ENCODE data around the gene MIGA1. TPM values are rescaled to one million over a fixed set of nuclear protein-coding genes. Genes with fewer than 3 reads are reported as not detected.

Gene MIGA1
- polyA plus RNA-seq, 2 donors, result 1.0 to 1.9 TPM

- Histone ChIP-seq H3K27me3 (ENCODE audit: control insufficient read depth in 1 of 2, insufficient read depth in 2 of 2, low read length in 2 of 2) (no peaks in the 10 kb centered on the region), H3K4me3 (ENCODE audit: low read depth in 1 of 2, low read length in 2 of 2) (no peak overlapping the region), H3K27ac (ENCODE audit: low read depth in 2 of 2, low read length in 1 of 2) (no peak overlapping the region), H3K36me3 (ENCODE audit: control insufficient read depth in 2 of 2, insufficient read depth in 2 of 2, low read length in 1 of 2) (no peaks in the 10 kb centered on the region), H3K4me1 (ENCODE audit: control insufficient read depth in 2 of 2, insufficient read depth in 2 of 2, low read length in 1 of 2) (no peaks in the 10 kb centered on the region), H3K9me3 (ENCODE audit: control insufficient read depth in 2 of 2, insufficient read depth in 1 of 2, low read depth in 1 of 2, low read length in 1 of 2) (no peaks in the 10 kb centered on the region)
- 21 to 26% methylated on average over 2 of the region's 2 CpGs for WGBS, 2 donors
Measured at GRCh38 chr1:77834771-77835334, 55.4 kb downstream of the MIGA1 start.

- 33 to 59% methylated on average over 1 of the region's 1 CpG for WGBS, 2 donors
- H3K4me1 ChIP-seq (ENCODE audit: control insufficient read depth in 2 of 2, insufficient read depth in 2 of 2, low read length in 1 of 2), result no peaks in the 10 kb centered on the region
- H3K9me3 ChIP-seq (ENCODE audit: control insufficient read depth in 2 of 2, insufficient read depth in 1 of 2, low read depth in 1 of 2, low read length in 1 of 2), result no peaks in the 10 kb centered on the region
- H3K27ac ChIP-seq (ENCODE audit: low read depth in 2 of 2, low read length in 1 of 2), result no peak overlapping the region
- no peak overlapping the region for H3K4me3 ChIP-seq (ENCODE audit: low read depth in 1 of 2, low read length in 2 of 2)
- no peaks in the 10 kb centered on the region for H3K27me3 ChIP-seq (ENCODE audit: control insufficient read depth in 1 of 2, insufficient read depth in 2 of 2, low read length in 2 of 2)
- H3K36me3 ChIP-seq (ENCODE audit: control insufficient read depth in 2 of 2, insufficient read depth in 2 of 2, low read length in 1 of 2), result no peaks in the 10 kb centered on the region
Measured at GRCh38 chr1:77841574-77841973, 62.1 kb downstream of the MIGA1 start.

- H3K9me3 ChIP-seq (ENCODE audit: control insufficient read depth in 2 of 2, insufficient read depth in 1 of 2, low read depth in 1 of 2, low read length in 1 of 2), result no peaks in the 10 kb centered on the region
- no peak overlapping the region for H3K27ac ChIP-seq (ENCODE audit: low read depth in 2 of 2, low read length in 1 of 2)
- WGBS, 2 donors, result 98 to 100% methylated on average over 1 of the region's 1 CpG
- H3K4me3 ChIP-seq (ENCODE audit: low read depth in 1 of 2, low read length in 2 of 2), result no peak overlapping the region
- H3K4me1 ChIP-seq (ENCODE audit: control insufficient read depth in 2 of 2, insufficient read depth in 2 of 2, low read length in 1 of 2), result no peaks in the 10 kb centered on the region
- H3K27me3 ChIP-seq (ENCODE audit: control insufficient read depth in 1 of 2, insufficient read depth in 2 of 2, low read length in 2 of 2), result no peaks in the 10 kb centered on the region
- no peaks in the 10 kb centered on the region for H3K36me3 ChIP-seq (ENCODE audit: control insufficient read depth in 2 of 2, insufficient read depth in 2 of 2, low read length in 1 of 2)
Measured at GRCh38 chr1:77845951-77846350, 66.5 kb downstream of the MIGA1 start.

GRCh38 chr1:77846966-77847365, 67.5 kb downstream of the MIGA1 start:
- no peak overlapping the region for H3K4me3 ChIP-seq (ENCODE audit: low read depth in 1 of 2, low read length in 2 of 2)
- no peaks in the 10 kb centered on the region for H3K36me3 ChIP-seq (ENCODE audit: control insufficient read depth in 2 of 2, insufficient read depth in 2 of 2, low read length in 1 of 2)
- no peaks in the 10 kb centered on the region for H3K9me3 ChIP-seq (ENCODE audit: control insufficient read depth in 2 of 2, insufficient read depth in 1 of 2, low read depth in 1 of 2, low read length in 1 of 2)
- no peak overlapping the region for H3K27ac ChIP-seq (ENCODE audit: low read depth in 2 of 2, low read length in 1 of 2)
- no peaks in the 10 kb centered on the region for H3K4me1 ChIP-seq (ENCODE audit: control insufficient read depth in 2 of 2, insufficient read depth in 2 of 2, low read length in 1 of 2)
- no peaks in the 10 kb centered on the region for H3K27me3 ChIP-seq (ENCODE audit: control insufficient read depth in 1 of 2, insufficient read depth in 2 of 2, low read length in 2 of 2)
- WGBS, 2 donors, result 77 to 82% methylated on average over 3 of the region's 3 CpGs

GRCh38 chr1:77847621-77848080, 68.2 kb downstream of the MIGA1 start:
- Histone ChIP-seq H3K4me3 (ENCODE audit: low read depth in 1 of 2, low read length in 2 of 2) (no peak overlapping the region), H3K9me3 (ENCODE audit: control insufficient read depth in 2 of 2, insufficient read depth in 1 of 2, low read depth in 1 of 2, low read length in 1 of 2) (no peaks in the 10 kb centered on the region), H3K27ac (ENCODE audit: low read depth in 2 of 2, low read length in 1 of 2) (no peak overlapping the region), H3K4me1 (ENCODE audit: control insufficient read depth in 2 of 2, insufficient read depth in 2 of 2, low read length in 1 of 2) (no peaks in the 10 kb centered on the region), H3K36me3 (ENCODE audit: control insufficient read depth in 2 of 2, insufficient read depth in 2 of 2, low read length in 1 of 2) (no peaks in the 10 kb centered on the region), H3K27me3 (ENCODE audit: control insufficient read depth in 1 of 2, insufficient read depth in 2 of 2, low read length in 2 of 2) (no peaks in the 10 kb centered on the region)
- 80 to 82% methylated on average over 9 of the region's 9 CpGs for WGBS, 2 donors

- WGBS, 2 donors, result 95 to 100% methylated on average over 1 of the region's 1 CpG
- no peak overlapping the region for H3K4me3 ChIP-seq (ENCODE audit: low read depth in 1 of 2, low read length in 2 of 2)
- no peaks in the 10 kb centered on the region for H3K4me1 ChIP-seq (ENCODE audit: control insufficient read depth in 2 of 2, insufficient read depth in 2 of 2, low read length in 1 of 2)
- H3K27ac ChIP-seq (ENCODE audit: low read depth in 2 of 2, low read length in 1 of 2), result no peak overlapping the region
- no peaks in the 10 kb centered on the region for H3K27me3 ChIP-seq (ENCODE audit: control insufficient read depth in 1 of 2, insufficient read depth in 2 of 2, low read length in 2 of 2)
- H3K9me3 ChIP-seq (ENCODE audit: control insufficient read depth in 2 of 2, insufficient read depth in 1 of 2, low read depth in 1 of 2, low read length in 1 of 2), result no peaks in the 10 kb centered on the region
- H3K36me3 ChIP-seq (ENCODE audit: control insufficient read depth in 2 of 2, insufficient read depth in 2 of 2, low read length in 1 of 2), result no peaks in the 10 kb centered on the region
Measured at GRCh38 chr1:77850082-77850481, 70.6 kb downstream of the MIGA1 start.

GRCh38 chr1:77857552-77857951, 78.1 kb downstream of the MIGA1 start:
- Histone ChIP-seq H3K27me3 (ENCODE audit: control insufficient read depth in 1 of 2, insufficient read depth in 2 of 2, low read length in 2 of 2) (no peaks in the 10 kb centered on the region), H3K9me3 (ENCODE audit: control insufficient read depth in 2 of 2, insufficient read depth in 1 of 2, low read depth in 1 of 2, low read length in 1 of 2) (no peaks in the 10 kb centered on the region)
- WGBS, 2 donors, result 77 to 85% methylated on average over 4 of the region's 4 CpGs

GRCh38 chr1:77858725-77859124, 79.3 kb downstream of the MIGA1 start:
- no peak overlapping the region for H3K27ac ChIP-seq (ENCODE audit: low read depth in 2 of 2, low read length in 1 of 2)
- no peak overlapping the region for H3K4me3 ChIP-seq (ENCODE audit: low read depth in 1 of 2, low read length in 2 of 2)
- no peaks in the 10 kb centered on the region for H3K27me3 ChIP-seq (ENCODE audit: control insufficient read depth in 1 of 2, insufficient read depth in 2 of 2, low read length in 2 of 2)
- H3K36me3 ChIP-seq (ENCODE audit: control insufficient read depth in 2 of 2, insufficient read depth in 2 of 2, low read length in 1 of 2), result no peaks in the 10 kb centered on the region
- 91 to 94% methylated on average over 3 of the region's 3 CpGs for WGBS, 2 donors
- H3K9me3 ChIP-seq (ENCODE audit: control insufficient read depth in 2 of 2, insufficient read depth in 1 of 2, low read depth in 1 of 2, low read length in 1 of 2), result no peaks in the 10 kb centered on the region
- no peaks in the 10 kb centered on the region for H3K4me1 ChIP-seq (ENCODE audit: control insufficient read depth in 2 of 2, insufficient read depth in 2 of 2, low read length in 1 of 2)

More at GRCh38 chr1:77857552-77857951, 78.1 kb downstream of the MIGA1 start:
- Histone ChIP-seq H3K27ac (ENCODE audit: low read depth in 2 of 2, low read length in 1 of 2) (no peak overlapping the region), H3K4me1 (ENCODE audit: control insufficient read depth in 2 of 2, insufficient read depth in 2 of 2, low read length in 1 of 2) (no peaks in the 10 kb centered on the region), H3K4me3 (ENCODE audit: low read depth in 1 of 2, low read length in 2 of 2) (no peak overlapping the region), H3K36me3 (ENCODE audit: control insufficient read depth in 2 of 2, insufficient read depth in 2 of 2, low read length in 1 of 2) (no peaks in the 10 kb centered on the region)

- Histone ChIP-seq H3K4me3 (ENCODE audit: low read depth in 1 of 2, low read length in 2 of 2) (no peak overlapping the region), H3K27ac (ENCODE audit: low read depth in 2 of 2, low read length in 1 of 2) (no peak overlapping the region), H3K27me3 (ENCODE audit: control insufficient read depth in 1 of 2, insufficient read depth in 2 of 2, low read length in 2 of 2) (no peaks in the 10 kb centered on the region), H3K36me3 (ENCODE audit: control insufficient read depth in 2 of 2, insufficient read depth in 2 of 2, low read length in 1 of 2) (no peaks in the 10 kb centered on the region), H3K9me3 (ENCODE audit: control insufficient read depth in 2 of 2, insufficient read depth in 1 of 2, low read depth in 1 of 2, low read length in 1 of 2) (no peaks in the 10 kb centered on the region), H3K4me1 (ENCODE audit: control insufficient read depth in 2 of 2, insufficient read depth in 2 of 2, low read length in 1 of 2) (no peaks in the 10 kb centered on the region)
- 76 to 83% methylated on average over 2 of the region's 2 CpGs for WGBS, 2 donors
Measured at GRCh38 chr1:77859248-77859647, 79.8 kb downstream of the MIGA1 start.

- Histone ChIP-seq H3K27me3 (ENCODE audit: control insufficient read depth in 1 of 2, insufficient read depth in 2 of 2, low read length in 2 of 2) (no peaks in the 10 kb centered on the region), H3K9me3 (ENCODE audit: control insufficient read depth in 2 of 2, insufficient read depth in 1 of 2, low read depth in 1 of 2, low read length in 1 of 2) (no peaks in the 10 kb centered on the region), H3K27ac (ENCODE audit: low read depth in 2 of 2, low read length in 1 of 2) (no peak overlapping the region), H3K4me1 (ENCODE audit: control insufficient read depth in 2 of 2, insufficient read depth in 2 of 2, low read length in 1 of 2) (no peaks in the 10 kb centered on the region), H3K4me3 (ENCODE audit: low read depth in 1 of 2, low read length in 2 of 2) (no peak overlapping the region), H3K36me3 (ENCODE audit: control insufficient read depth in 2 of 2, insufficient read depth in 2 of 2, low read length in 1 of 2) (peaks cover 2 to 4% of the 10 kb centered on the region in 2 donors)
- 73 to 79% methylated on average over 4 of the region's 4 CpGs for WGBS, 2 donors
Measured at GRCh38 chr1:77866296-77866695, 86.8 kb downstream of the MIGA1 start.
